ENCODE data around the gene MARCHF5.
"Not testable (repeated sequence)": the region's sequence is repeated elsewhere in the genome, so short reads cannot be mapped to it uniquely, and the experiment has no call there.

MARCHF5 gene

GRCh38 chr10:92393173-92393572 lies 102.2 kb downstream of the MARCHF5 start:
- not testable (repeated sequence) for DNase-seq

- no peak for DNase-seq
These were observed 104.3 kb downstream of the MARCHF5 start for GRCh38 chr10:92395271-92395670.

DNA sequence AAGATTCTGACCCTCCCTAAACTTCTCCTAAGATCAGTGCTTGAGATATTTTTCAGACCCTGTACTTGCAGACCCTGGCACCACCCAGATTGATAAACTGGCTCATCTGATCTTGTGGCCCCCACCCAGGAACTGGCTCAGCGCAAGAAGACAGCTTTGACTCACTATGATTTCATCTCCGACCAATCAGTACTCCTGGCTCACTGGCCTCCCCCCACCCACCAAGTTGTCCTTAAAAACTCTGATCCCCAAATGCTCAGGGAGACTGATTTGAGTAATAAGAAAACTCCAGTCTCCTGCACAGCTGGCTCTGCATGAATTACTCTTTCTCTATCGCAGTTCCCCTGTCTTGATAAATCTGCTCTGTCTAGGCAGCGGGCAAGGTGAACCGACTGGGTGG lies 111.3 kb downstream of the MARCHF5 start:
- DNase-seq = not testable (repeated sequence)
